Prostate gland (tissue), 2 donors: Measurements from ENCODE around the gene P3H2.

Experiments
- POLR2AphosphoS5 ChIP-seq: sonication (generic); formaldehyde crosslinking; IDR thresholded peaks from one replicate; pipeline ENCODE4 v1.6.1; 2017; ENCODE audit warnings: antibody characterized with exemption
- TF ChIP-seq, protein P1 (sequence below), 4 experiments: fragments of 200-600 bp in 2 of 4; fragments of 450-650 bp in 2 of 4; sonication (generic) in 2 of 4; IDR thresholded peaks; 1 replicate in 3 of 4; 2 replicates in 1 of 4; pipeline ENCODE4 v1.5.1; 2016 to 2019; ENCODE audit warnings: antibody characterized with exemption in 4 of 4, mild to moderate bottlenecking in 2 of 4, moderate library complexity in 2 of 4

- TF ChIP-seq, protein P1, sequence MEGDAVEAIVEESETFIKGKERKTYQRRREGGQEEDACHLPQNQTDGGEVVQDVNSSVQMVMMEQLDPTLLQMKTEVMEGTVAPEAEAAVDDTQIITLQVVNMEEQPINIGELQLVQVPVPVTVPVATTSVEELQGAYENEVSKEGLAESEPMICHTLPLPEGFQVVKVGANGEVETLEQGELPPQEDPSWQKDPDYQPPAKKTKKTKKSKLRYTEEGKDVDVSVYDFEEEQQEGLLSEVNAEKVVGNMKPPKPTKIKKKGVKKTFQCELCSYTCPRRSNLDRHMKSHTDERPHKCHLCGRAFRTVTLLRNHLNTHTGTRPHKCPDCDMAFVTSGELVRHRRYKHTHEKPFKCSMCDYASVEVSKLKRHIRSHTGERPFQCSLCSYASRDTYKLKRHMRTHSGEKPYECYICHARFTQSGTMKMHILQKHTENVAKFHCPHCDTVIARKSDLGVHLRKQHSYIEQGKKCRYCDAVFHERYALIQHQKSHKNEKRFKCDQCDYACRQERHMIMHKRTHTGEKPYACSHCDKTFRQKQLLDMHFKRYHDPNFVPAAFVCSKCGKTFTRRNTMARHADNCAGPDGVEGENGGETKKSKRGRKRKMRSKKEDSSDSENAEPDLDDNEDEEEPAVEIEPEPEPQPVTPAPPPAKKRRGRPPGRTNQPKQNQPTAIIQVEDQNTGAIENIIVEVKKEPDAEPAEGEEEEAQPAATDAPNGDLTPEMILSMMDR (IDR thresholded peaks at IDR 0.05): no peak
- no peak for TF ChIP-seq POLR2AphosphoS5
Measured at GRCh38 chr3:190127195-190127594, 6.5 kb upstream of the P3H2 start.
